Fibroblast of villous mesenchyme (primary cell): ENCODE data around the gene GABRR2. TPM values are rescaled to one million over a fixed set of nuclear protein-coding genes. Genes with fewer than 3 reads are reported as not detected.

Experiments used
- DNase-seq: peaks from one replicate; pipeline ENCODE4 v3.0.0-alpha.2; 2010; ENCODE audit warnings: low read depth
- H3K4me3 ChIP-seq: 2 replicates; pipeline ENCODE4 v1.5.1; 2011; ENCODE audit warnings: low read depth, mild to moderate bottlenecking, low read length
- total RNA-seq: library from RNA; depleted of rRNA; stranded (reverse); fragments of >200 nt; gene quantifications from 2 replicates; pipeline ENCODE4 v1.2.3, GENCODE V29; 2012
- TF ChIP-seq, protein P1 (sequence below): IDR thresholded peaks from 2 replicates; pipeline ENCODE4 v1.5.1; 2012; ENCODE audit warnings: low read depth, mild to moderate bottlenecking, low read length; ENCODE audit not compliant: insufficient read depth

Gene GABRR2
- total RNA-seq, 1 donor, result under 0.01 TPM

- no peak for DNase-seq
- H3K4me3 ChIP-seq, result no peak overlapping the region
- TF ChIP-seq, protein P1, sequence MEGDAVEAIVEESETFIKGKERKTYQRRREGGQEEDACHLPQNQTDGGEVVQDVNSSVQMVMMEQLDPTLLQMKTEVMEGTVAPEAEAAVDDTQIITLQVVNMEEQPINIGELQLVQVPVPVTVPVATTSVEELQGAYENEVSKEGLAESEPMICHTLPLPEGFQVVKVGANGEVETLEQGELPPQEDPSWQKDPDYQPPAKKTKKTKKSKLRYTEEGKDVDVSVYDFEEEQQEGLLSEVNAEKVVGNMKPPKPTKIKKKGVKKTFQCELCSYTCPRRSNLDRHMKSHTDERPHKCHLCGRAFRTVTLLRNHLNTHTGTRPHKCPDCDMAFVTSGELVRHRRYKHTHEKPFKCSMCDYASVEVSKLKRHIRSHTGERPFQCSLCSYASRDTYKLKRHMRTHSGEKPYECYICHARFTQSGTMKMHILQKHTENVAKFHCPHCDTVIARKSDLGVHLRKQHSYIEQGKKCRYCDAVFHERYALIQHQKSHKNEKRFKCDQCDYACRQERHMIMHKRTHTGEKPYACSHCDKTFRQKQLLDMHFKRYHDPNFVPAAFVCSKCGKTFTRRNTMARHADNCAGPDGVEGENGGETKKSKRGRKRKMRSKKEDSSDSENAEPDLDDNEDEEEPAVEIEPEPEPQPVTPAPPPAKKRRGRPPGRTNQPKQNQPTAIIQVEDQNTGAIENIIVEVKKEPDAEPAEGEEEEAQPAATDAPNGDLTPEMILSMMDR, result no peak
Measured at GRCh38 chr6:89216411-89216810, 98.7 kb downstream of the GABRR2 start.

DNA sequence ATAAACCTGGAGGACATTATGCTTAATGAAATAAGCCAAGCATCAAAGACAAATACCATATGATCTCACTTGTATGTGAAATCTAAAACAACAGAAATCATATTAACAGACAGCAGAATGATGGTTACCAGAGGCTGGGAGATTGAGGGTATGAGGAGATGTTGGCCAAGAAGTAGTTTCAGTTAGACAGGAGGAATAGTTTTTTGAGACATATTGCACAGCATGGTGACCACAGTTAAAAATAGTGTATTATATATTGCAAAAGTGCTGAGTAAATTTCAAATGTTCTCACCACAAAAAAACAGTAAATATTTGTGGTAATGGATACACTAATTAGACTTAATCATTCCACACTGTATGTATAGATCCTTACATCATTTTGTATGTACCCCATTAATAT, 99.7 kb downstream of the GABRR2 start:
- DNase-seq, result no peak
- no peak overlapping the region for H3K4me3 ChIP-seq
- TF ChIP-seq, protein P1, result no peak

GRCh38 chr6:89214197-89214596, 100.9 kb downstream of the GABRR2 start:
- TF ChIP-seq, protein P1, result no peak
- DNase-seq, result no peak
- H3K4me3 ChIP-seq, result no peak overlapping the region

GRCh38 chr6:89212472-89212871, 102.6 kb downstream of the GABRR2 start:
- no peak overlapping the region for H3K4me3 ChIP-seq
- no peak for DNase-seq
- TF ChIP-seq, protein P1, result no peak

GRCh38 chr6:89209457-89209856, 105.6 kb downstream of the GABRR2 start:
- no peak overlapping the region for H3K4me3 ChIP-seq
- DNase-seq, result no peak
- TF ChIP-seq, protein P1, result no peak

GRCh38 chr6:89208551-89208950, 106.5 kb downstream of the GABRR2 start:
- H3K4me3 ChIP-seq, result no peak overlapping the region
- DNase-seq, result no peak
- TF ChIP-seq, protein P1, result no peak

Other genes starting within 250 kb of the GABRR2 start
- gene PNRC1, start 234.5 kb downstream of the GABRR2 start, total RNA-seq, result 38.7 and 46.2 TPM in 2 replicates
- under 0.01 and 0.86 TPM in 2 replicates for gene SRSF12, start 197.2 kb downstream of the GABRR2 start, total RNA-seq
- 4.8 and 13.8 TPM in 2 replicates for gene PM20D2, start 169.2 kb downstream of the GABRR2 start, total RNA-seq
- gene GABRR1, start 97.9 kb downstream of the GABRR2 start, total RNA-seq, result not detected in 2 replicates
- gene UBE2J1, start 37.4 kb upstream of the GABRR2 start, total RNA-seq, result 47.7 and 54.4 TPM in 2 replicates
- under 0.01 and 0.64 TPM in 2 replicates for gene RRAGD, start 97.0 kb upstream of the GABRR2 start, total RNA-seq
- gene ANKRD6, start 117.9 kb upstream of the GABRR2 start, total RNA-seq, result 1.3 TPM in 2 replicates